T-cell (primary cell): ENCODE results near the gene FOXJ3. TPM values are rescaled to one million over a fixed set of nuclear protein-coding genes. Genes with fewer than 3 reads are reported as not detected.

Experiments
- ATAC-seq, 4 experiments: fragments of 200-7000 bp in 3 of 4; fragments of 150-1000 bp in 1 of 4; cut with Tn5 transposase; replicated peaks in 1 of 4; 1 replicate in 3 of 4; 2 replicates in 1 of 4; pipeline ENCODE4 v1.10.0; 2021; ENCODE audit warnings: moderate library complexity in 3 of 4, mild to moderate bottlenecking in 2 of 4, moderate number of reproducible peaks in 1 of 4
- CTCF ChIA-PET, 2 donors: fragments of 300-600 bp; sonication (Branson Sonifier 250); formaldehyde crosslinking; loops; one replicate each; lab custom pipeline; 2022; ENCODE audit warnings: antibody characterized with exemption in 2 of 2; lab: Charles Lee
- POLR2A ChIA-PET, 2 donors: fragments of 300-600 bp; sonication (Branson Sonifier 250); formaldehyde crosslinking; loops; one replicate each; lab custom pipeline; 2022; ENCODE audit warnings: antibody characterized with exemption in 2 of 2; lab: Charles Lee
- DNase-seq, 35 experiments: peaks; one replicate each; pipeline versions ENCODE4 v3.0.0 to v3.0.0-alpha.2; 2013 to 2023
- H3K27ac ChIP-seq: one replicate; pipeline ENCODE4 v1.5.1; 2013; ENCODE audit warnings: low read length
- H3K27me3 ChIP-seq, 2 experiments: replicated peaks in 1 of 2; 1 replicate in 1 of 2; 2 replicates in 1 of 2; pipeline versions ENCODE4 v1.6.1 to v1.7.0; 2013; ENCODE audit warnings: low read length in 1 of 2, mixed read lengths in 1 of 2; ENCODE audit not compliant: control insufficient read depth in 2 of 2, insufficient read depth in 2 of 2; ENCODE audit errors: extremely low read depth in 1 of 2
- H3K36me3 ChIP-seq, 2 donors: 1 replicate in 1 of 2; 2 replicates in 1 of 2; pipeline versions ENCODE4 v1.6.1 to v1.7.0; 2013; ENCODE audit warnings: low read length in 1 of 2; ENCODE audit not compliant: control insufficient read depth in 2 of 2, insufficient read depth in 1 of 2; ENCODE audit errors: extremely low read depth in 1 of 2
- H3K4me1 ChIP-seq, 2 experiments: 1 replicate in 1 of 2; 2 replicates in 1 of 2; pipeline versions ENCODE4 v1.6.1 to v1.7.0; 2013; ENCODE audit warnings: low read length in 2 of 2, mixed read lengths in 1 of 2; ENCODE audit not compliant: insufficient read depth in 2 of 2, control insufficient read depth in 1 of 2; ENCODE audit errors: extremely low read depth in 1 of 2
- H3K4me3 ChIP-seq, 2 donors: 1 replicate in 1 of 2; 2 replicates in 1 of 2; pipeline versions ENCODE4 v1.5.1 to v1.7.0; 2013; ENCODE audit warnings: mild to moderate bottlenecking in 2 of 2, low read length in 1 of 2, moderate library complexity in 1 of 2; ENCODE audit not compliant: control insufficient read depth in 1 of 2; ENCODE audit errors: extremely low read depth in 1 of 2
- H3K9me3 ChIP-seq: 2 replicates; pipeline ENCODE4 v1.7.0; 2013
- H3K27ac Mint-ChIP-seq, 2 donors: one replicate each; pipeline ENCODE4 v1.8.0; 2020 to 2021; ENCODE audit warnings: mild to moderate bottlenecking in 2 of 2, mixed read lengths in 2 of 2
- H3K27me3 Mint-ChIP-seq, 2 donors: one replicate each; pipeline ENCODE4 v1.8.0; 2021 to 2022; ENCODE audit warnings: mixed read lengths in 2 of 2
- H3K36me3 Mint-ChIP-seq: one replicate; pipeline ENCODE4 v1.8.0; 2021; ENCODE audit warnings: mixed read lengths
- H3K4me1 Mint-ChIP-seq, 3 donors: one replicate each; pipeline ENCODE4 v1.8.0; 2020 to 2022; ENCODE audit warnings: mixed read lengths in 3 of 3, mild to moderate bottlenecking in 1 of 3
- H3K4me3 Mint-ChIP-seq, 3 donors: one replicate each; pipeline ENCODE4 v1.8.0; 2020 to 2022; ENCODE audit warnings: mild to moderate bottlenecking in 3 of 3, mixed read lengths in 3 of 3, moderate library complexity in 3 of 3
- H3K9me3 Mint-ChIP-seq, 3 donors: one replicate each; pipeline ENCODE4 v1.8.0; 2020 to 2022; ENCODE audit warnings: mixed read lengths in 3 of 3
- WGBS: methylation state at CpG from one replicate; pipeline ENCODE4 v1.1.5; 2013; ENCODE audit warnings: missing lambda C conversion rate; ENCODE audit not compliant: insufficient coverage; 5-methylcytosine and 5-hydroxymethylcytosine counted together
- total RNA-seq, 35 experiments: library from RNA in 6 of 35; stranded (reverse) in 6 of 35; fragments of 120-200 nt in 1 of 35; gene quantifications; one replicate each; pipeline versions ENCODE4 v1.2.1 to v1.2.4 and lab custom pipeline; 2013 to 2026

FOXJ3 gene
- total RNA-seq, 5 donors from 2014 or later (not counting 1 experiment from before 2014, with no cell fraction given), result 71.4 to 87.7 (median 77.8) TPM

- H3K4me3 Mint-ChIP-seq, result no peak overlapping the region
- POLR2A ChIA-PET, result interaction anchor here in 1 of 2 donors (0.6 kb wide), 1 partner anchor 53 kb away, joined by 3 read pairs; no protein-coding TSS in a partner anchor
Measured at GRCh38 chr1:42279055-42279454, 56.0 kb downstream of the FOXJ3 start.

GRCh38 chr1:42272920-42273319 is 62.1 kb downstream of the FOXJ3 start:
- H3K36me3 Mint-ChIP-seq, result peaks cover 41% of the 10 kb centered on the region
- ChIA-PET POLR2A (no interaction called here), CTCF (interaction anchor here (0.6 to 0.8 kb wide), 2 partner anchors 12 to 47 kb away, joined by 4 to 6 read pairs; no protein-coding TSS in a partner anchor)
- no peak overlapping the region for H3K27ac ChIP-seq
- no peak for DNase-seq
- H3K4me1 Mint-ChIP-seq, result peaks cover 56 to 64% (median 60%) of the 10 kb centered on the region in 3 donors
- H3K9me3 ChIP-seq, result no peaks in the 10 kb centered on the region
- no peaks in the 10 kb centered on the region for H3K9me3 Mint-ChIP-seq
- ATAC-seq, result no peak
- H3K4me3 Mint-ChIP-seq, result no peak overlapping the region
- peaks cover 0 to 16% of the 10 kb centered on the region in 2 donors for H3K36me3 ChIP-seq
- no peak overlapping the region for H3K27ac Mint-ChIP-seq
- no peaks in the 10 kb centered on the region for H3K4me1 ChIP-seq
- H3K4me3 ChIP-seq, result no peak overlapping the region
- H3K27me3 Mint-ChIP-seq, result no peaks in the 10 kb centered on the region
- H3K27me3 ChIP-seq, result no peaks in the 10 kb centered on the region
- no CpG with 5 or more reads among the region's 1 CpG for WGBS

More at GRCh38 chr1:42279055-42279454, 56.0 kb downstream of the FOXJ3 start:
- Mint-ChIP-seq H3K27me3 (no peaks in the 10 kb centered on the region), H3K27ac (peak overlapping the region; percentile 5 to 16), H3K36me3 (peaks cover 28% of the 10 kb centered on the region), H3K9me3 (no peaks in the 10 kb centered on the region), H3K4me1 (peaks cover 66 to 75% (median 67%) of the 10 kb centered on the region in 3 donors)
- Histone ChIP-seq H3K9me3 (no peaks in the 10 kb centered on the region), H3K27me3 (no peaks in the 10 kb centered on the region), H3K36me3 (peaks cover 0 to 18% of the 10 kb centered on the region in 2 donors), H3K27ac (no peak overlapping the region), H3K4me1 (peaks cover 0 to 9% of the 10 kb centered on the region in 2 experiments), H3K4me3 (no peak overlapping the region)
- 100% methylated on average over 2 of the region's 2 CpGs for WGBS
- ATAC-seq, result no peak
- DNase-seq, result no peak
- CTCF ChIA-PET, result no interaction called here

GRCh38 chr1:42267904-42268303 is 67.1 kb downstream of the FOXJ3 start:
- ATAC-seq, result no peak
- peaks cover 50% of the 10 kb centered on the region for H3K36me3 Mint-ChIP-seq
- H3K27me3 Mint-ChIP-seq, result no peaks in the 10 kb centered on the region
- POLR2A ChIA-PET, result no interaction called here
- no peak for DNase-seq
- CTCF ChIA-PET, result no interaction called here
- Histone ChIP-seq H3K36me3 (peaks cover 0 to 16% of the 10 kb centered on the region in 2 donors), H3K4me3 (no peak overlapping the region), H3K9me3 (no peaks in the 10 kb centered on the region), H3K4me1 (no peaks in the 10 kb centered on the region), H3K27me3 (no peaks in the 10 kb centered on the region), H3K27ac (no peak overlapping the region)
- H3K4me3 Mint-ChIP-seq, result no peak overlapping the region
- H3K9me3 Mint-ChIP-seq, result no peaks in the 10 kb centered on the region
- H3K27ac Mint-ChIP-seq, result peak overlapping the region in 1 of 2 donors; percentile 44
- H3K4me1 Mint-ChIP-seq, result peaks cover 76 to 81% (median 79%) of the 10 kb centered on the region in 3 donors

- Mint-ChIP-seq H3K27ac (peak overlapping the region; percentile 10 to 69), H3K27me3 (no peaks in the 10 kb centered on the region), H3K36me3 (peaks cover 52% of the 10 kb centered on the region), H3K4me1 (peaks cover 74 to 77% (median 76%) of the 10 kb centered on the region in 3 donors), H3K4me3 (no peak overlapping the region), H3K9me3 (no peaks in the 10 kb centered on the region)
- Histone ChIP-seq H3K9me3 (no peaks in the 10 kb centered on the region), H3K4me3 (no peak overlapping the region), H3K27ac (no peak overlapping the region), H3K27me3 (no peaks in the 10 kb centered on the region), H3K36me3 (peaks cover 0 to 16% of the 10 kb centered on the region in 2 donors), H3K4me1 (no peaks in the 10 kb centered on the region)
- ChIA-PET CTCF (interaction anchor here in 1 of 2 donors (1.1 kb wide), 1 partner anchor 41 kb away, joined by 3 read pairs; no protein-coding TSS in a partner anchor), POLR2A (no interaction called here)
- no peak for ATAC-seq
- WGBS, result no CpG with 5 or more reads among the region's 4 CpGs
- DNase-seq, result no peak
Measured at GRCh38 chr1:42266253-42267135, 68.5 kb downstream of the FOXJ3 start.

- H3K4me3 ChIP-seq, result no peak overlapping the region
- no peaks in the 10 kb centered on the region for H3K9me3 ChIP-seq
- POLR2A ChIA-PET, result interaction anchor here in 1 of 2 donors (0.6 kb wide), 1 partner anchor 422 kb away, joined by 3 read pairs; no protein-coding TSS in a partner anchor
- CTCF ChIA-PET, result interaction anchor here in 1 of 2 donors (0.6 kb wide), 1 partner anchor 119 kb away, joined by 3 read pairs; no protein-coding TSS in a partner anchor
- no peak for ATAC-seq
- H3K27me3 ChIP-seq, result no peaks in the 10 kb centered on the region
- H3K4me1 Mint-ChIP-seq, result peaks cover 77 to 79% (median 78%) of the 10 kb centered on the region in 3 donors
- H3K36me3 Mint-ChIP-seq, result peaks cover 47% of the 10 kb centered on the region
- H3K36me3 ChIP-seq, result peaks cover 0 to 20% of the 10 kb centered on the region in 2 donors
- no peak overlapping the region for H3K27ac ChIP-seq
- H3K27me3 Mint-ChIP-seq, result no peaks in the 10 kb centered on the region
- H3K4me1 ChIP-seq, result no peaks in the 10 kb centered on the region
- no peak overlapping the region for H3K4me3 Mint-ChIP-seq
- no CpG with 5 or more reads among the region's 4 CpGs for WGBS
- no peak for DNase-seq
- H3K9me3 Mint-ChIP-seq, result no peaks in the 10 kb centered on the region
- H3K27ac Mint-ChIP-seq, result no peak overlapping the region
Measured at GRCh38 chr1:42264511-42265190, 70.4 kb downstream of the FOXJ3 start.

- ChIA-PET POLR2A (no interaction called here), CTCF (interaction anchor here in 1 of 2 donors (0.6 kb wide), 1 partner anchor 1583 kb away, joined by 4 read pairs; no protein-coding TSS in a partner anchor)
- Histone ChIP-seq H3K4me3 (no peak overlapping the region), H3K9me3 (no peaks in the 10 kb centered on the region), H3K27me3 (no peaks in the 10 kb centered on the region), H3K4me1 (no peaks in the 10 kb centered on the region), H3K27ac (no peak overlapping the region), H3K36me3 (peaks cover 0 to 20% of the 10 kb centered on the region in 2 donors)
- H3K9me3 Mint-ChIP-seq, result no peaks in the 10 kb centered on the region
- H3K4me3 Mint-ChIP-seq, result no peak overlapping the region
- H3K4me1 Mint-ChIP-seq, result peaks cover 75 to 76% (median 76%) of the 10 kb centered on the region in 3 donors
- H3K27ac Mint-ChIP-seq, result no peak overlapping the region
- no peaks in the 10 kb centered on the region for H3K27me3 Mint-ChIP-seq
- DNase-seq (no peak), ATAC-seq (no peak)
- peaks cover 39% of the 10 kb centered on the region for H3K36me3 Mint-ChIP-seq
Measured at GRCh38 chr1:42263019-42263418, 72.0 kb downstream of the FOXJ3 start.
